ENCODE data around the gene EIF4E3. TPM values are rescaled to one million over a fixed set of nuclear protein-coding genes. Genes with fewer than 3 reads are reported as not detected.

Gene EIF4E3
- total RNA-seq, 1 donor from 2014 or later, result 18.2 TPM

DNA sequence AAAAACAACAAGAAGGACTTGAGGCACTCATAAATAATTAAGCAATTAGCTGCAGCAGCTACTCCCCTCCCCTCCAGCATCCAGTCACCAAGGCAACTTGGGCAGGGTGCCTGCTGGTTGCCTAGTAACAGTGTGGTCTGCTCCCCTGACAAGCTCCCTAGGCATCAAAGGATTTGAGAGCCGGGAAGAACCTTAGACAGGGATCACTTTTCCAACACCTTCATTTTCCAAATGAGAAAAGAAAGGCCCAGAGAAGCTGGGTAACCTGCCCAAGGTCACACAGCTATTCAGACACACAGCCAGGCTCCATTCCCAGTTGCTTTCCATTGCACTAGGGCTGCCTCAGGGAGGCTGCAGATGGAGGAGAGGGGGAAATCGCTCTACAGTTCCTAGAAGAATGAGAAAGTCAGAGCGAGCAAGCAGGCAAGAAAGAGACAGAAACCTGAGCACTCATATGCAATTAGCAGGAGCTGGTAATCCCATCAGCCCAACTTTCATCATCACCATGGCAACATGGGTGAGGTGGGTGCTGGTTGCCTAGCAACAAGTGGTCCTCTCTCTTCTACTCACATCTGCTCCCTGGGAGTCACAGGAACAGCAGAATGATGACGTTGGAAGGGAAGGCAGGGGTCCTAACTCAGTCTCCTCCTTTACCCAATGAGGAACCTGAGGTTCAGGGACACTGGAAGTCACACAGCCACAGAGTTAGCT lies 3.6 kb upstream of the EIF4E3 start:
- H3K4me2 ChIP-seq, result no peak overlapping the region
- H3K9me3 ChIP-seq (ENCODE audit: low read depth), result no peaks in the 10 kb centered on the region
- DNase-seq (ENCODE audit: low spot score), result peak; percentile 92
- Mint-ChIP-seq H3K27me3 (ENCODE audit: insufficient read depth, low read depth) (peaks cover 7% of the 10 kb centered on the region), H3K27ac (no peak overlapping the region), H3K9me3 (no peaks in the 10 kb centered on the region), H3K4me1 (peaks cover 34% of the 10 kb centered on the region), H3K36me3 (no peaks in the 10 kb centered on the region), H3K4me3 (peak overlapping the region; percentile 0)
- H3K4me3 ChIP-seq, result no peak overlapping the region
- H3K27ac ChIP-seq, result no peak overlapping the region
- TF ChIP-seq EZH2 (IDR thresholded peaks at IDR 0.05) (no peak), EZH2phosphoT487 (IDR thresholded peaks at IDR 0.05) (no peak)
- TF ChIP-seq, protein P1, sequence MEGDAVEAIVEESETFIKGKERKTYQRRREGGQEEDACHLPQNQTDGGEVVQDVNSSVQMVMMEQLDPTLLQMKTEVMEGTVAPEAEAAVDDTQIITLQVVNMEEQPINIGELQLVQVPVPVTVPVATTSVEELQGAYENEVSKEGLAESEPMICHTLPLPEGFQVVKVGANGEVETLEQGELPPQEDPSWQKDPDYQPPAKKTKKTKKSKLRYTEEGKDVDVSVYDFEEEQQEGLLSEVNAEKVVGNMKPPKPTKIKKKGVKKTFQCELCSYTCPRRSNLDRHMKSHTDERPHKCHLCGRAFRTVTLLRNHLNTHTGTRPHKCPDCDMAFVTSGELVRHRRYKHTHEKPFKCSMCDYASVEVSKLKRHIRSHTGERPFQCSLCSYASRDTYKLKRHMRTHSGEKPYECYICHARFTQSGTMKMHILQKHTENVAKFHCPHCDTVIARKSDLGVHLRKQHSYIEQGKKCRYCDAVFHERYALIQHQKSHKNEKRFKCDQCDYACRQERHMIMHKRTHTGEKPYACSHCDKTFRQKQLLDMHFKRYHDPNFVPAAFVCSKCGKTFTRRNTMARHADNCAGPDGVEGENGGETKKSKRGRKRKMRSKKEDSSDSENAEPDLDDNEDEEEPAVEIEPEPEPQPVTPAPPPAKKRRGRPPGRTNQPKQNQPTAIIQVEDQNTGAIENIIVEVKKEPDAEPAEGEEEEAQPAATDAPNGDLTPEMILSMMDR (IDR thresholded peaks at IDR 0.05), result no peak
- peaks cover 30% of the 10 kb centered on the region for H3K27me3 ChIP-seq
- H3K9ac ChIP-seq, result no peak overlapping the region
- H3K79me2 ChIP-seq (ENCODE audit: low read depth), result no peaks in the 10 kb centered on the region
- H3K36me3 ChIP-seq, result no peaks in the 10 kb centered on the region
- H3F3A ChIP-seq (ENCODE audit: low read depth), result peaks cover 24% of the 10 kb centered on the region
- peaks cover 10% of the 10 kb centered on the region for H4K20me1 ChIP-seq (ENCODE audit: low read depth)
- no peak overlapping the region for H2AFZ ChIP-seq (replicated peaks)
- H3K4me1 ChIP-seq, result peaks cover 20% of the 10 kb centered on the region

DNA sequence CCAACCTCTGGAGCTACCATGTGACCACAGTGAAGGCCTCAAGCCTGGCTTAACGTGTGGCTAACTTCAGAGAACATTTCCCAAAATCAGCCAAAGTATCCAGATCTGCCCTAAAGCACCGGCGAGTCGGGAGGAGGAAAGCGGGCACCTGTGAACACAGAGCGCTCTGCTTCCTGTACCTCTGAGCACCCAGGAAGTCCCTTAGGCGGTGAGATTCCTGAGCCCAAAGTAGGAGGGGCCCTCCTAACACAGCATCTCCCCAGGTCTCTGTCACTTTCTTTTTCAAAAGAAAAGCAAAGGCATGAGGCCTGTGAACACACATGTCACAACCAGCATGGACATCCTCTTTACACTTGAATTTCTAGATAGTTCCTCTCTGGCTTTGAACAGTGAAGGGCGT lies 944 bp upstream of the EIF4E3 start:
- peaks cover 36% of the 10 kb centered on the region for H3K4me1 Mint-ChIP-seq
- peak overlapping the region; percentile 90 for H3K4me3 Mint-ChIP-seq
- no peaks in the 10 kb centered on the region for H3K36me3 Mint-ChIP-seq
- Histone ChIP-seq H3K9ac (no peak overlapping the region), H3K36me3 (no peaks in the 10 kb centered on the region), H3F3A (ENCODE audit: low read depth) (peaks cover 24% of the 10 kb centered on the region), H3K9me3 (ENCODE audit: low read depth) (no peaks in the 10 kb centered on the region), H3K27me3 (peaks cover 42% of the 10 kb centered on the region), H4K20me1 (ENCODE audit: low read depth) (peaks cover 14% of the 10 kb centered on the region), H3K4me1 (peaks cover 20% of the 10 kb centered on the region), H2AFZ (replicated peaks) (peak overlapping the region; percentile 96), H3K4me3 (peak overlapping the region; percentile 63), H3K79me2 (ENCODE audit: low read depth) (no peaks in the 10 kb centered on the region), H3K4me2 (peak overlapping the region; percentile 89), H3K27ac (no peak overlapping the region)
- no peak overlapping the region for H3K27ac Mint-ChIP-seq
- TF ChIP-seq, protein P1 (IDR thresholded peaks at IDR 0.05), result no peak
- no peak for TF ChIP-seq EZH2phosphoT487 (IDR thresholded peaks at IDR 0.05)
- TF ChIP-seq EZH2 (IDR thresholded peaks at IDR 0.05), result no peak
- DNase-seq (ENCODE audit: low spot score), result no peak
- H3K9me3 Mint-ChIP-seq, result no peaks in the 10 kb centered on the region
- peaks cover 7% of the 10 kb centered on the region for H3K27me3 Mint-ChIP-seq (ENCODE audit: insufficient read depth, low read depth)

DNA sequence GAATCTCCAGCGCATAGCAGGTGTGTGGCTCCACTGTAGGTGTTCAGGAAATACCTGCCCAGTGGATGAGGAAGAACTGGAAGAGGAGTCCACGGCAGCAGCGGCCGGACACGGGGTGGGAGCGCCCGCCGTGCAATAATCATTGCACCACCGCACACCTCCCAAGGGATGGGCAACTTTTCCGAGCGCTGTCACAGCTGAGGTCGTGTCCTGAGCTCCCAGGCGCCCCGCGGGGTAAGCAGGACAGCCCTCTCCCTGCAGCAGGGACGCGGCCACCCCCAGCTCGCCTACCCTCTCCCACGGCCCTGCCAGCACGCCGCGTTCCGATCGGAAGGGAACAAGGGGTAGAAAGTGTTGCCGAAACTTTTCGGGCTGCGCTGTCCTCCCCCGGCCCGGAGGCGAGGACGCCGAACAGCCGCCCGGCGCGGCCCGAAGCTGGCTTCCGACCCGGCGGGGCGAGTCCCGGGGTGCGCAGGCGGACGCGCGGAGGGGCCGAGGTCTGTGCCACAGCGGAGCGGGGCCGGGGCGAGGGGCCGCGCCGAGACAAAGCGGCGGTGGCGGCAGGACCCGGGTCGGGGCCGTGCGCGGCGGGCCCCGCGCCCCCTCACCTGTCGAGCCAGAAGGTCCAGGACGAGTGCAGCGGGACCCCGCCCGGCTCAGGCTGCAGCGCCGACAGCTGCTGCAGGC lies 475 bp downstream of the EIF4E3 start:
- Mint-ChIP-seq H3K4me1 (peaks cover 32% of the 10 kb centered on the region), H3K36me3 (no peaks in the 10 kb centered on the region), H3K27ac (peak overlapping the region; percentile 58), H3K4me3 (peak overlapping the region; percentile 90), H3K9me3 (no peaks in the 10 kb centered on the region), H3K27me3 (ENCODE audit: insufficient read depth, low read depth) (peaks cover 7% of the 10 kb centered on the region)
- no peaks in the 10 kb centered on the region for H3K79me2 ChIP-seq (ENCODE audit: low read depth)
- H4K20me1 ChIP-seq (ENCODE audit: low read depth), result peaks cover 14% of the 10 kb centered on the region
- peaks cover 20% of the 10 kb centered on the region for H3K4me1 ChIP-seq
- peak overlapping the region; percentile 45 for H3K9ac ChIP-seq
- H3K9me3 ChIP-seq (ENCODE audit: low read depth), result no peaks in the 10 kb centered on the region
- H3K36me3 ChIP-seq, result no peaks in the 10 kb centered on the region
- H3F3A ChIP-seq (ENCODE audit: low read depth), result peaks cover 24% of the 10 kb centered on the region
- peak overlapping the region; percentile 96 for H2AFZ ChIP-seq (replicated peaks)
- H3K4me2 ChIP-seq, result peak overlapping the region; percentile 94
- peak; percentile 63 for DNase-seq (ENCODE audit: low spot score)
- H3K27ac ChIP-seq, result no peak overlapping the region
- H3K4me3 ChIP-seq, result peak overlapping the region; percentile 80
- TF ChIP-seq, protein P1 (IDR thresholded peaks at IDR 0.05), result no peak
- TF ChIP-seq EZH2phosphoT487 (IDR thresholded peaks at IDR 0.05) (no peak), EZH2 (IDR thresholded peaks at IDR 0.05) (no peak)
- peaks cover 42% of the 10 kb centered on the region for H3K27me3 ChIP-seq
